NCI-H128 (cell line): ENCODE results near the gene DUSP22.

Source experiments
- DNase-seq: peaks from one replicate; lab custom pipeline; 2025; ENCODE audit not compliant: unreplicated experiment; lab: John Stamatoyannopoulos, UW

The DUSP22 gene

GRCh38 chr6:349491-349921 is 57.2 kb downstream of the DUSP22 start:
- no peak for DNase-seq

GRCh38 chr6:350371-350770 is 58.1 kb downstream of the DUSP22 start:
- DNase-seq, result no peak

GRCh38 chr6:351011-351866 is 59.0 kb downstream of the DUSP22 start:
- no peak for DNase-seq

DNA sequence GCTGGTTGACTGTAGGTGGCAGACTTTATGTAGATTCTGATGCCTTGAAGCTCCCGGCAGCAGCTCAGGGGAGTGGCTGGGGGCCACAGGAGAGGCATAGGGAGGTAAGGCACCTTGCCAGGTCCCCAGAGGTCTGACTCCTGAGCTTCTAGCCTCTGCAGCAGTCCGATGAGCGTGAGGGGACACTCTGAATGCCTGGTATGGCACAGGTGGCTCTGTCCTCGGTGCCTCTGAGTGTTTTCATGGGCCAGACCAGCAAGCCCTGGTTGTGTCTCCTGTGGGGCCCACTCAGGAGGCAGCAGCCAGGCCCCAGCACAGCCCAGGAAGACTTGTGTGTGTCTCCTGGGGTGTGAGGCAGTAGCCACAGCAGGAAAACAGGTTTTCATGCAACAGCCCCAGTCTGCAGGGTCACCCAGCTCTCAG is 59.6 kb downstream of the DUSP22 start:
- DNase-seq, result no peak

DNA sequence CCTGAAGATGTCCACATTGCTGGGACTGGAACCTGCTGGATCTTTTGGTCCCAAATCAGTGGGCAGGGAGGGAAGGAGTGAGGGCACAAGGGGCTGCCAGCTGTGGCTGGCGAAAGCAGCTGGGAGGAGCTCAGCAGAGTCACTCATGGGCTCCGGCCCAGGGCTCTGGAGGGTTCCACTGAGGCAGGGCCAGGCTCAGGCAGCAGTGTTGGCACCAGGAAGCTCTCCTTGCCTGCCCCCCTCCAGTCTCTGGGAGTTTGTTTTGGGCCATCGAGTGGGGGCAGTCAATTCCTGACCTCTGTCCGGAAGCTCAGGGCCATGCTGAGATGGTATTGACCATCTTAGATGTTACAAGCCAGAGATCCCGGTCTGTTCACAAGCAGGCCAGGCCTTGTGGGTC is 60.2 kb downstream of the DUSP22 start:
- no peak for DNase-seq

- DNase-seq, result no peak
Observed at GRCh38 chr6:352896-353470, 60.7 kb downstream of the DUSP22 start.

- no peak for DNase-seq
Observed at GRCh38 chr6:353642-354614, 61.6 kb downstream of the DUSP22 start.

GRCh38 chr6:354631-355280 is 62.5 kb downstream of the DUSP22 start:
- no peak for DNase-seq

DNA sequence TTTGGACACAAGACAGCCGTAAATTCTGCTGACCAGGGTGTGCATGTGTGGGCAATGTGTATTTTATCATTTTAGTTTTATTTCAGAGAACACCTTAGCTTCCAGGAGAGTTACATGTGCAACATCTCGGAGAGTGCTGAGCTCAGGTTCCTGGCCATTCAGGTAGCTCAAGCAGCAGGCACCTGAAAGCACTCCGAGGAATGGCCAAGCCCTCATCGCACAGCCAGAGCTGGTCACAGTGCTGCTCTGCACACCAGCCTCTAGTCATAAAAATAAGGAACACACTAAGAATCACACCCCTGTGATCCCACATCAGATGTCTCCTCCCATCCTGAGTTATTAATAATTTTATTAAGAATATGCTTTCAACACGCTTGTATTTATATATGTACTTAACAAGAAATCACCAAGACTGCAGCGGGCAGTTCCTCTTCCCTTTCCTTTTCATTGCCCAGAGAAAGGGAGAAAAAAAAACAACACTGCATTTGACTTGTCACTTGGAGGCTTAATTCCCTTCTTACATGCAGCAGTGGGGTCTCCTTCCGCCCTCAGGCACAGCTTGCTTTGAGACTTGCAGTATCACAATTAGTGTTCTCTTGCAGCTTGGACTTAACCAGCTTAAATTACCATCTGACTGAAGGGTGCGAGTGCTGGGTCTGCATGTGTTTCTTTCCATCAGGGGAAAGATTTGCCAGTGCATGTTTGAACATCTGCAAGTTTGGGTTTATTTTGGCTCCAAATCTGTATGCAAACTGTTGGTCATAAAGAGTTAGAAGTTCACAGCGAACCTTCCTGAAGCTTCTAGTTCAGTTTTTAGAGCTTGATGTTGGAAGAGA is 63.3 kb downstream of the DUSP22 start:
- DNase-seq, result no peak

- no peak for DNase-seq
Observed at GRCh38 chr6:356828-357251, 64.6 kb downstream of the DUSP22 start.

- DNase-seq, result no peak
Observed at GRCh38 chr6:357261-357790, 65.0 kb downstream of the DUSP22 start.

- no peak for DNase-seq
Observed at GRCh38 chr6:357791-358341, 65.6 kb downstream of the DUSP22 start.

DNA sequence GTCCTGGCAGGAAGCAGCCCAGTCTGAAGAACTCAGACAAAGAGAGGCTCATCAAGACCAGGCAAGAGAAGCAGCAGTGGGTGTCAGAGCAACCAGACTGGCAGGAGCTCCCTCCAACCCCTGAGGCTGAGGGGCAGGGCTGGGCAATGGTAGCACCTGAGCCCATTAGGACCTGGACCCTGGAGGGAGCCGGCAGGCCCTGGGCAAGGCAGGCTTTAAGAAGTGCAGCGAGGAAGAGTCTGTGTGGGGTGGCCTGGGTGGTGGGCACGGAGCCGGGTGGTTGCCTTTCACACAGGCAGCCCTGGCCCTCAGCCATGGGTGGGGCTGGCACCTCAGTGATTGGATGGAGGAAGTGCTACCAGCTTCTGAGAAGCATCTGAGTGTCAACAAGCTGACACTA is 66.1 kb downstream of the DUSP22 start:
- no peak for DNase-seq

- DNase-seq, result no peak
Observed at GRCh38 chr6:358847-359246, 66.6 kb downstream of the DUSP22 start.

GRCh38 chr6:359261-360035 is 67.2 kb downstream of the DUSP22 start:
- DNase-seq, result no peak

DNA sequence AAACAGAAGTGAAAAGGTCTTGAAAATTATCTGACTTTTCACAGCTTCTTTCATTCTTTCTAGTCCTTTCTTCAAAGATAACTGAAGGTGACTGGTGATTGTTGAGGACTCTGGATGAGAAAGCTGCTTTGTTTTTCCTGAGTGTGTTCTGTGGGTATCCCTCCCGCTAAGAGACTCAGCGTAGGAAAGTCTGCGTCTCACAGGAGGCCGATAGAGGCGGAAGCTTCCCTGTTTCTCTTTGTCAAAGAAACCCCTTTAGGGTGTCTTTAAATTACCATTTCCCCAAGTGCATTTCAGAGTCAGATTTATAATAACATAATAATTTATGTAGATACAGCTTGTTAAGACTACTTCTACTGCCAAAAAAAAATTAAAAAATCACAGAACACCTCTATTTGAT is 68.1 kb downstream of the DUSP22 start:
- no peak for DNase-seq

- DNase-seq, result no peak
Observed at GRCh38 chr6:360764-361373, 68.6 kb downstream of the DUSP22 start.

- DNase-seq, result no peak
Observed at GRCh38 chr6:361411-362132, 69.3 kb downstream of the DUSP22 start.
